HG03571 (cell line): ENCODE measurements around the gene KMT2D.

Experiments
- ATAC-seq: cut with Tn5 transposase; IDR thresholded peaks from one replicate; pipeline ENCODE4 v1.9.1; 2021; ENCODE audit not compliant: unreplicated experiment

Gene KMT2D

GRCh38 chr12:49019443-49020324, 40.9 kb downstream of the KMT2D start:
- no peak for ATAC-seq

GRCh38 chr12:49019120-49019430, 41.5 kb downstream of the KMT2D start:
- no peak for ATAC-seq

- ATAC-seq, result peak; percentile 87
Observed at GRCh38 chr12:49018261-49019119, 42.1 kb downstream of the KMT2D start, which contains the start of gene PRKAG1. PRKAG1 (minus strand) TSS chr12:49018776; CDS start chr12:49018740, 36 bp downstream.

- ATAC-seq, result no peak
Observed at GRCh38 chr12:49017891-49018260, 42.7 kb downstream of the KMT2D start.

GRCh38 chr12:49015196-49015595, 45.4 kb downstream of the KMT2D start:
- no peak for ATAC-seq

GRCh38 chr12:49014547-49014946, 46.0 kb downstream of the KMT2D start:
- no peak for ATAC-seq

GRCh38 chr12:49013428-49013827, 47.2 kb downstream of the KMT2D start:
- no peak for ATAC-seq

GRCh38 chr12:49012739-49013138, 47.9 kb downstream of the KMT2D start:
- ATAC-seq, result no peak
